Measurements from ENCODE around the gene TANK. TPM values are rescaled to one million over a fixed set of nuclear protein-coding genes. Genes with fewer than 3 reads are reported as not detected.
A peak's percentile ranks its signal among the peaks of the same experiment; 100 is the strongest.

The TANK gene
- total and polyA plus RNA-seq, 2 of the 13 experiments (the other 11 are each of a cell fraction or from before 2014, with no cell fraction given) = 66.9 to 96.1 TPM

DNA sequence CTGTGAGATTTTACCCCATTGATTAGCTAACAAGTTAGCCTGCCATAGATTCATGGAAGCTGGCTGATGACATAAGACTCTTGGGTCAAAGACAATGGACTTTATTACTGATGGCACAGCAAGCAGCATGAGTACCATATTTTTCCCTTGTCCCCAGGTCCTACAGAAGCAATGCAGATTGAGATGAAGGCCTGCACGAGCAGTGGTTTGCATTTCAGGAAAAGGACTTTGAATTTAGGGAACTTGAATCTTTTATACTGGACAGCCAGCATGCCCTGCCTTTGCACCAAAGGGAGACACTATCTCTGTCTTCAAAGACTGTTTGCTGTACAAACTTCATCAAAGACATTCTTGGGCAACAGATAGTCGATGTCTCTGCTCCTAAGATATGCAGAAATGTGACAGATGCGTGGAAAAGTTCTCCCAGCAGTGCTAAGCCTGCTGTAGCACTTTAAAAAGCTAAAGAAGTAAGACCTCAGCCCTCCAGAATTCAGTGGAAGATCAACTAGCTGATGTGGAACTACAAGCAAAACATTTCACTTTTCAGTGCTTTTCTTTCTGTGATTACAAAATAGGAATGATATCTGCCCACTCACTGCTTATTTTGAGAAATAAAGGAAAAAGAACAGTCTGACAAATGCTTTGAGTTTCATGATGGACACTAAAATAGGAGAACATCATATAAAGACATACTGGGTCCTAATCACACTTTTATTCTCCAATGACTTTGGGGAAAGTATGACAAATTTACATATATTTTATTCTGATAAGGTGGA, 44.4 kb upstream of the TANK start (continued):
- TF ChIP-seq, protein P1, sequence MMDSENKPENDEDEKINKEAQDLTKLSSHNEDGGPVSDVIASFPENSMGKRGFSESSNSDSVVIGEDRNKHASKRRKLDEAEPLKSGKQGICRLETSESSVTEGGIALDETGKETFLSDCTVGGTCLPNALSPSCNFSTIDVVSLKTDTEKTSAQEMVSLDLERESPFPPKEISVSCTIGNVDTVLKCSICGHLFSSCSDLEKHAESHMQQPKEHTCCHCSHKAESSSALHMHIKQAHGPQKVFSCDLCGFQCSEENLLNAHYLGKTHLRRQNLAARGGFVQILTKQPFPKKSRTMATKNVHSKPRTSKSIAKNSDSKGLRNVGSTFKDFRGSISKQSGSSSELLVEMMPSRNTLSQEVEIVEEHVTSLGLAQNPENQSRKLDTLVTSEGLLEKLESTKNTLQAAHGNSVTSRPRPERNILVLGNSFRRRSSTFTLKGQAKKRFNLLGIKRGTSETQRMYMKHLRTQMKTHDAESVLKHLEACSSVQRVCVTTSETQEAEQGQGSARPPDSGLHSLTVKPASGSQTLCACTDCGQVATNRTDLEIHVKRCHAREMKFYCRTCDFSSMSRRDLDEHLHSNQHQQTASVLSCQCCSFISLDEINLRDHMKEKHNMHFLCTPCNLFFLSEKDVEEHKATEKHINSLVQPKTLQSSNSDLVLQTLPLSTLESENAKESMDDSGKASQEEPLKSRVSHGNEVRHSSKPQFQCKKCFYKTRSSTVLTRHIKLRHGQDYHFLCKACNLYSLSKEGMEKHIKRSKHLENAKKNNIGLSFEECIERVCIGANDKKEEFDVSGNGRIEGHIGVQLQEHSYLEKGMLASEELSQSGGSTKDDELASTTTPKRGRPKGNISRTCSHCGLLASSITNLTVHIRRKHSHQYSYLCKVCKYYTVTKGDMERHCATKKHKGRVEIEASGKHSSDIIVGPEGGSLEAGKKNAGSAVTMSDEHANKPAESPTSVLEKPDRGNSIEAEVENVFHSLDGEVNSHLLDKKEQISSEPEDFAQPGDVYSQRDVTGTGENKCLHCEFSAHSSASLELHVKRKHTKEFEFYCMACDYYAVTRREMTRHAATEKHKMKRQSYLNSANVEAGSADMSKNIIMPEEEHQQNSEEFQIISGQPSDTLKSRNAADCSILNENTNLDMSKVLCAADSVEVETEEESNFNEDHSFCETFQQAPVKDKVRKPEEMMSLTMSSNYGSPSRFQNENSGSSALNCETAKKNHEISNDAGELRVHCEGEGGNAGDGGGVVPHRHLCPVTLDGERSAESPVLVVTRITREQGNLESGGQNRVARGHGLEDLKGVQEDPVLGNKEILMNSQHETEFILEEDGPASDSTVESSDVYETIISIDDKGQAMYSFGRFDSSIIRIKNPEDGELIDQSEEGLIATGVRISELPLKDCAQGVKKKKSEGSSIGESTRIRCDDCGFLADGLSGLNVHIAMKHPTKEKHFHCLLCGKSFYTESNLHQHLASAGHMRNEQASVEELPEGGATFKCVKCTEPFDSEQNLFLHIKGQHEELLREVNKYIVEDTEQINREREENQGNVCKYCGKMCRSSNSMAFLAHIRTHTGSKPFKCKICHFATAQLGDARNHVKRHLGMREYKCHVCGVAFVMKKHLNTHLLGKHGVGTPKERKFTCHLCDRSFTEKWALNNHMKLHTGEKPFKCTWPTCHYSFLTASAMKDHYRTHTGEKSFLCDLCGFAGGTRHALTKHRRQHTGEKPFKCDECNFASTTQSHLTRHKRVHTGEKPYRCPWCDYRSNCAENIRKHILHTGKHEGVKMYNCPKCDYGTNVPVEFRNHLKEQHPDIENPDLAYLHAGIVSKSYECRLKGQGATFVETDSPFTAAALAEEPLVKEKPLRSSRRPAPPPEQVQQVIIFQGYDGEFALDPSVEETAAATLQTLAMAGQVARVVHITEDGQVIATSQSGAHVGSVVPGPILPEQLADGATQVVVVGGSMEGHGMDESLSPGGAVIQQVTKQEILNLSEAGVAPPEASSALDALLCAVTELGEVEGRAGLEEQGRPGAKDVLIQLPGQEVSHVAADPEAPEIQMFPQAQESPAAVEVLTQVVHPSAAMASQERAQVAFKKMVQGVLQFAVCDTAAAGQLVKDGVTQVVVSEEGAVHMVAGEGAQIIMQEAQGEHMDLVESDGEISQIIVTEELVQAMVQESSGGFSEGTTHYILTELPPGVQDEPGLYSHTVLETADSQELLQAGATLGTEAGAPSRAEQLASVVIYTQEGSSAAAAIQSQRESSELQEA (CRISPR knock-in tag; IDR thresholded peaks at IDR 0.05; ENCODE audit: not compliant biosample characterization) = no peak
- no peak for TF ChIP-seq ZNF790 (CRISPR knock-in tag; IDR thresholded peaks at IDR 0.05; ENCODE audit: borderline replicate concordance)
- TF ChIP-seq ZNF577 (CRISPR knock-in tag; IDR thresholded peaks at IDR 0.05; ENCODE audit: borderline replicate concordance, low read depth) = no peak
- TF ChIP-seq ATF1 (CRISPR knock-in tag; IDR thresholded peaks at IDR 0.05) = peak; percentile 62; the same call in 1 of the 2 replicates
- no peak for TF ChIP-seq ZNF749 (CRISPR knock-in tag; IDR thresholded peaks at IDR 0.05; ENCODE audit: borderline replicate concordance)
- TF ChIP-seq, protein P2, sequence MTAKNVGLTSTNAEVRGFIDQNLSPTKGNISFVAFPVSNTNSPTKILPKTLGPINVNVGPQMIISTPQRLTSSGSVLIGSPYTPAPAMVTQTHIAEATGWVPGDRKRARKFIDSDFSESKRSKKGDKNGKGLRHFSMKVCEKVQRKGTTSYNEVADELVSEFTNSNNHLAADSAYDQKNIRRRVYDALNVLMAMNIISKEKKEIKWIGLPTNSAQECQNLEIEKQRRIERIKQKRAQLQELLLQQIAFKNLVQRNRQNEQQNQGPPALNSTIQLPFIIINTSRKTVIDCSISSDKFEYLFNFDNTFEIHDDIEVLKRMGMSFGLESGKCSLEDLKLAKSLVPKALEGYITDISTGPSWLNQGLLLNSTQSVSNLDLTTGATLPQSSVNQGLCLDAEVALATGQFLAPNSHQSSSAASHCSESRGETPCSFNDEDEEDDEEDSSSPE (CRISPR knock-in tag; IDR thresholded peaks at IDR 0.05) = no peak
- TF ChIP-seq KDM5B (CRISPR knock-in tag; IDR thresholded peaks at IDR 0.05; ENCODE audit: borderline replicate concordance) = no peak
- TF ChIP-seq, protein P3, sequence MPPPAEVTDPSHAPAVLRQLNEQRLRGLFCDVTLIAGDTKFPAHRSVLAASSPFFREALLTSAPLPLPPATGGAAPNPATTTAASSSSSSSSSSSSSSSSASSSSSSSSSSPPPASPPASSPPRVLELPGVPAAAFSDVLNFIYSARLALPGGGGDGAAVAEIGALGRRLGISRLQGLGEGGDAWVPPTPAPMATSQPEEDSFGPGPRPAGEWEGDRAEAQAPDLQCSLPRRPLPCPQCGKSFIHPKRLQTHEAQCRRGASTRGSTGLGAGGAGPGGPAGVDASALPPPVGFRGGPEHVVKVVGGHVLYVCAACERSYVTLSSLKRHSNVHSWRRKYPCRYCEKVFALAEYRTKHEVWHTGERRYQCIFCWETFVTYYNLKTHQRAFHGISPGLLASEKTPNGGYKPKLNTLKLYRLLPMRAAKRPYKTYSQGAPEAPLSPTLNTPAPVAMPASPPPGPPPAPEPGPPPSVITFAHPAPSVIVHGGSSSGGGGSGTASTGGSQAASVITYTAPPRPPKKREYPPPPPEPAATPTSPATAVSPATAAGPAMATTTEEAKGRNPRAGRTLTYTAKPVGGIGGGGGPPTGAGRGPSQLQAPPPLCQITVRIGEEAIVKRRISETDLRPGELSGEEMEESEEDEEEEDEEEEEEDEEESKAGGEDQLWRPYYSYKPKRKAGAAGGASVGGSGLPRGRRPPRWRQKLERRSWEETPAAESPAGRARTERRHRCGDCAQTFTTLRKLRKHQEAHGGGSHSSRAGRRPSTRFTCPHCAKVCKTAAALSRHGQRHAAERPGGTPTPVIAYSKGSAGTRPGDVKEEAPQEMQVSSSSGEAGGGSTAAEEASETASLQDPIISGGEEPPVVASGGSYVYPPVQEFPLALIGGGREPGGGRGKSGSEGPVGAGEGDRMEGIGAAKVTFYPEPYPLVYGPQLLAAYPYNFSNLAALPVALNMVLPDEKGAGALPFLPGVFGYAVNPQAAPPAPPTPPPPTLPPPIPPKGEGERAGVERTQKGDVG (CRISPR knock-in tag; IDR thresholded peaks at IDR 0.05; ENCODE audit: borderline replicate concordance) = no peak
- no peak for TF ChIP-seq PAX8 (CRISPR knock-in tag; IDR thresholded peaks at IDR 0.05; ENCODE audit: borderline replicate concordance)
- no peak for TF ChIP-seq PTBP1 (IDR thresholded peaks at IDR 0.05; ENCODE audit: low read depth, low read length, poor library complexity, severe bottlenecking)
- TF ChIP-seq SPEN (CRISPR knock-in tag; IDR thresholded peaks at IDR 0.05; ENCODE audit: low read depth) = no peak
- TF ChIP-seq ZNF562 (CRISPR knock-in tag; IDR thresholded peaks at IDR 0.05; ENCODE audit: borderline replicate concordance) = 0 out of 2 replicates have a peak, but pooled peaks have one; percentile 49
- no peak for TF ChIP-seq ZNF550 (CRISPR knock-in tag; IDR thresholded peaks at IDR 0.05; ENCODE audit: borderline replicate concordance)
- no peak for TF ChIP-seq ZNF501 (CRISPR knock-in tag; IDR thresholded peaks at IDR 0.05)
- TF ChIP-seq ISL2 (CRISPR knock-in tag; IDR thresholded peaks at IDR 0.05) = peak; percentile 95
- TF ChIP-seq TSC22D2 (CRISPR knock-in tag; IDR thresholded peaks at IDR 0.05; ENCODE audit: borderline replicate concordance) = no peak

Measured in HepG2 (cell line).